Panc1 (cell line): ENCODE measurements around the gene HNRNPM. TPM values are rescaled to one million over a fixed set of nuclear protein-coding genes. Genes with fewer than 3 reads are reported as not detected.

Experiments used
- ATAC-seq: fragments of 200-7000 bp; cut with Tn5 transposase; 2 replicates; pipeline ENCODE4 v1.9.1; 2020; ENCODE audit warnings: mild to moderate bottlenecking, moderate library complexity
- BruUV-seq: library from RNA; stranded (reverse); fragments of 400-500 nt; replicated peaks from 2 replicates; lab custom pipeline; 2021; lab: Mats Ljungman, UMichigan
- CTCF ChIA-PET: fragments of 300-600 bp; sonication (Branson Sonifier 250); formaldehyde crosslinking; loops from one replicate; lab custom pipeline; 2022; ENCODE audit warnings: antibody characterized with exemption; lab: Charles Lee
- POLR2A ChIA-PET: fragments of 300-600 bp; sonication (Branson Sonifier 250); formaldehyde crosslinking; loops from one replicate; lab custom pipeline; 2022; ENCODE audit warnings: antibody characterized with exemption; lab: Charles Lee
- DNase-seq: peaks from one replicate; pipeline ENCODE4 v3.0.0-alpha.2; 2010; ENCODE audit warnings: low read depth, low spot score
- H3K27ac ChIP-seq: 2 replicates; pipeline ENCODE4 v1.5.1; 2011; ENCODE audit warnings: mild to moderate bottlenecking, low read length, inconsistent platforms
- H3K27me3 ChIP-seq: fragments of 200-500 bp; sonication (Bioruptor generic); 2 replicates; pipeline ENCODE4 v1.6.0; 2014; ENCODE audit warnings: low read length, inconsistent platforms; ENCODE audit not compliant: control insufficient read depth, insufficient read depth
- H3K36me3 ChIP-seq: fragments of 200-500 bp; sonication (Bioruptor generic); 2 replicates; pipeline ENCODE4 v1.5.1; 2014; ENCODE audit warnings: inconsistent platforms, mild to moderate bottlenecking, low read length, moderate library complexity; ENCODE audit not compliant: control insufficient read depth, insufficient read depth
- H3K4me1 ChIP-seq: 2 replicates; pipeline ENCODE4 v1.5.1; 2011; ENCODE audit warnings: inconsistent platforms, mild to moderate bottlenecking, low read length, moderate library complexity; ENCODE audit not compliant: control insufficient read depth, insufficient read depth
- H3K4me3 ChIP-seq, 2 experiments: 2 replicates each; pipeline ENCODE4 v1.5.1; 2011 to 2012; ENCODE audit warnings: low read depth in 2 of 2, low read length in 2 of 2, mild to moderate bottlenecking in 2 of 2, inconsistent platforms in 1 of 2, moderate library complexity in 1 of 2
- H3K9me3 ChIP-seq: fragments of 200-500 bp; sonication (Bioruptor generic); 2 replicates; pipeline ENCODE4 v1.5.1; 2014; ENCODE audit warnings: low read depth, mild to moderate bottlenecking, inconsistent platforms, low read length, moderate library complexity; ENCODE audit not compliant: control insufficient read depth, insufficient read depth
- POLR2AphosphoS5 ChIP-seq: IDR thresholded peaks from 2 replicates; pipeline ENCODE4 v1.6.1; 2012; ENCODE audit warnings: mild to moderate bottlenecking, low read depth, low read length, moderate library complexity
- SIN3A ChIP-seq: IDR thresholded peaks from 2 replicates; pipeline ENCODE4 v1.6.1; 2012; ENCODE audit warnings: low read depth, mild to moderate bottlenecking, low read length, moderate library complexity, borderline replicate concordance; ENCODE audit not compliant: insufficient read depth
- TCF7L2 ChIP-seq: IDR thresholded peaks from 2 replicates; pipeline ENCODE4 v1.6.1; 2011; ENCODE audit warnings: mild to moderate bottlenecking, low read depth, low read length, inconsistent platforms
- in situ Hi-C: cut with HindIII; loops from 2 replicates; pipeline ENCODE4 v1.10.0; 2016; ENCODE audit warnings: low sequenced_read_pairs, low pct_unique_long_range_greater_than_20kb
- intact Hi-C: fragments of 100-400 bp; cut with micrococcal nuclease; formaldehyde crosslinking; loops from one replicate; pipeline ENCODE4 v1.10.0; 2022; ENCODE audit not compliant: unreplicated experiment
- total RNA-seq: library from RNA; stranded (reverse); gene quantifications from one replicate; pipeline ENCODE4 v1.2.1, GENCODE V29; 2021; ENCODE audit not compliant: unreplicated experiment
- TF ChIP-seq, protein P1 (sequence below), 2 experiments: IDR thresholded peaks; 2 replicates each; pipeline ENCODE4 v1.6.1; 2011 to 2012; ENCODE audit warnings: low read depth in 2 of 2, control low read depth in 1 of 2, low read length in 1 of 2, mild to moderate bottlenecking in 1 of 2, moderate library complexity in 1 of 2; ENCODE audit not compliant: insufficient read depth in 1 of 2
- TF ChIP-seq, protein P2 (sequence below): fragments of 450-650 bp; IDR thresholded peaks from 2 replicates; pipeline ENCODE4 v1.5.1; 2017; ENCODE audit warnings: mild to moderate bottlenecking

Gene HNRNPM
- total RNA-seq, 1 experiment from 2014 or later, result 225 TPM

- in situ Hi-C loops, result no loop called here
- POLR2A ChIA-PET, result interaction anchor here (0.6 kb wide), 1 partner anchor 11 kb away, joined by 3 read pairs; no protein-coding TSS in a partner anchor
- TF ChIP-seq TCF7L2, result no peak
- TF ChIP-seq, protein P1, sequence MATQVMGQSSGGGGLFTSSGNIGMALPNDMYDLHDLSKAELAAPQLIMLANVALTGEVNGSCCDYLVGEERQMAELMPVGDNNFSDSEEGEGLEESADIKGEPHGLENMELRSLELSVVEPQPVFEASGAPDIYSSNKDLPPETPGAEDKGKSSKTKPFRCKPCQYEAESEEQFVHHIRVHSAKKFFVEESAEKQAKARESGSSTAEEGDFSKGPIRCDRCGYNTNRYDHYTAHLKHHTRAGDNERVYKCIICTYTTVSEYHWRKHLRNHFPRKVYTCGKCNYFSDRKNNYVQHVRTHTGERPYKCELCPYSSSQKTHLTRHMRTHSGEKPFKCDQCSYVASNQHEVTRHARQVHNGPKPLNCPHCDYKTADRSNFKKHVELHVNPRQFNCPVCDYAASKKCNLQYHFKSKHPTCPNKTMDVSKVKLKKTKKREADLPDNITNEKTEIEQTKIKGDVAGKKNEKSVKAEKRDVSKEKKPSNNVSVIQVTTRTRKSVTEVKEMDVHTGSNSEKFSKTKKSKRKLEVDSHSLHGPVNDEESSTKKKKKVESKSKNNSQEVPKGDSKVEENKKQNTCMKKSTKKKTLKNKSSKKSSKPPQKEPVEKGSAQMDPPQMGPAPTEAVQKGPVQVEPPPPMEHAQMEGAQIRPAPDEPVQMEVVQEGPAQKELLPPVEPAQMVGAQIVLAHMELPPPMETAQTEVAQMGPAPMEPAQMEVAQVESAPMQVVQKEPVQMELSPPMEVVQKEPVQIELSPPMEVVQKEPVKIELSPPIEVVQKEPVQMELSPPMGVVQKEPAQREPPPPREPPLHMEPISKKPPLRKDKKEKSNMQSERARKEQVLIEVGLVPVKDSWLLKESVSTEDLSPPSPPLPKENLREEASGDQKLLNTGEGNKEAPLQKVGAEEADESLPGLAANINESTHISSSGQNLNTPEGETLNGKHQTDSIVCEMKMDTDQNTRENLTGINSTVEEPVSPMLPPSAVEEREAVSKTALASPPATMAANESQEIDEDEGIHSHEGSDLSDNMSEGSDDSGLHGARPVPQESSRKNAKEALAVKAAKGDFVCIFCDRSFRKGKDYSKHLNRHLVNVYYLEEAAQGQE (IDR thresholded peaks at IDR 0.05; ENCODE audit: insufficient read depth in 1 of 2, low read depth in 2 of 2, low read length in 1 of 2), result no peak
- TF ChIP-seq, protein P2, sequence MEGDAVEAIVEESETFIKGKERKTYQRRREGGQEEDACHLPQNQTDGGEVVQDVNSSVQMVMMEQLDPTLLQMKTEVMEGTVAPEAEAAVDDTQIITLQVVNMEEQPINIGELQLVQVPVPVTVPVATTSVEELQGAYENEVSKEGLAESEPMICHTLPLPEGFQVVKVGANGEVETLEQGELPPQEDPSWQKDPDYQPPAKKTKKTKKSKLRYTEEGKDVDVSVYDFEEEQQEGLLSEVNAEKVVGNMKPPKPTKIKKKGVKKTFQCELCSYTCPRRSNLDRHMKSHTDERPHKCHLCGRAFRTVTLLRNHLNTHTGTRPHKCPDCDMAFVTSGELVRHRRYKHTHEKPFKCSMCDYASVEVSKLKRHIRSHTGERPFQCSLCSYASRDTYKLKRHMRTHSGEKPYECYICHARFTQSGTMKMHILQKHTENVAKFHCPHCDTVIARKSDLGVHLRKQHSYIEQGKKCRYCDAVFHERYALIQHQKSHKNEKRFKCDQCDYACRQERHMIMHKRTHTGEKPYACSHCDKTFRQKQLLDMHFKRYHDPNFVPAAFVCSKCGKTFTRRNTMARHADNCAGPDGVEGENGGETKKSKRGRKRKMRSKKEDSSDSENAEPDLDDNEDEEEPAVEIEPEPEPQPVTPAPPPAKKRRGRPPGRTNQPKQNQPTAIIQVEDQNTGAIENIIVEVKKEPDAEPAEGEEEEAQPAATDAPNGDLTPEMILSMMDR, result no peak
- no peak for TF ChIP-seq SIN3A
- no peak for TF ChIP-seq POLR2AphosphoS5
These were observed 33.8 kb downstream of the HNRNPM start for GRCh38 chr19:8478598-8478997.

DNA sequence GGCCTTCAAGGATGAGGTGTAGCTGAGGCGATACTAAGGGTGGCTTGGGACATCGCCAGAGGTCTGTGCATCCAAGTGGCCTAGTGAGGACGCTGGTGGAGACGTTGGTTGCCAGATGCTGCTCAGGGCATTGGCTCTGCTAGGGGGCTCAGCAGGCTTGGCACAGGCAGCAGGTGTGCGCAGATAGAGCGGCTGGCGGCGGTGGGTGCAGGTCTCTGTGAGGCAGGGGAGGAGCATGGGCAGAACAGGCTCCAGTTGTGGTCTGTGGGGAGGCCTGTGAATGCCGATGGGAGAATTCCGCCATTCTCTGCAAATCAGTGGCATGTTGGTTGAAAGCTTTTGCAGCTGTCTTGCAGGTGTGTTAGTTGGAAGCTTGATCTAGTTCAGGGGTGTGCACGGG, 36.4 kb downstream of the HNRNPM start:
- no peaks in the 10 kb centered on the region for H3K9me3 ChIP-seq
- DNase-seq, result no peak
- POLR2A ChIA-PET, result no interaction called here
- intact Hi-C loops, result no loop called here
- in situ Hi-C loops, result no loop called here
- no peaks in the 10 kb centered on the region for H3K27me3 ChIP-seq
- H3K4me3 ChIP-seq, result no peak overlapping the region
- H3K36me3 ChIP-seq, result peaks cover 8% of the 10 kb centered on the region
- BruUV-seq, result no TSS peak
- H3K4me1 ChIP-seq, result no peaks in the 10 kb centered on the region
- H3K27ac ChIP-seq, result no peak overlapping the region
- TF ChIP-seq TCF7L2, result no peak
- TF ChIP-seq, protein P1 (IDR thresholded peaks at IDR 0.05; ENCODE audit: insufficient read depth in 1 of 2, low read depth in 2 of 2, low read length in 1 of 2), result no peak
- TF ChIP-seq, protein P2, result no peak
- no peak for TF ChIP-seq POLR2AphosphoS5
- no peak for TF ChIP-seq SIN3A
- ATAC-seq, result no peak
- CTCF ChIA-PET, result no interaction called here

More at GRCh38 chr19:8478598-8478997, 33.8 kb downstream of the HNRNPM start:
- intact Hi-C loops, result no loop called here
- Histone ChIP-seq H3K9me3 (no peaks in the 10 kb centered on the region), H3K4me1 (no peaks in the 10 kb centered on the region), H3K27ac (no peak overlapping the region), H3K36me3 (peaks cover 12% of the 10 kb centered on the region), H3K4me3 (no peak overlapping the region), H3K27me3 (no peaks in the 10 kb centered on the region)
- CTCF ChIA-PET, result no interaction called here
- ATAC-seq (no peak), DNase-seq (no peak)
- BruUV-seq, result no TSS peak
